PC-9 (cell line): ENCODE data around the gene AK9. TPM values are rescaled to one million over a fixed set of nuclear protein-coding genes. Genes with fewer than 3 reads are reported as not detected.
A peak's percentile ranks its signal among the peaks of the same experiment; 100 is the strongest.

Source experiments
- BruUV-seq: library from RNA; stranded (reverse); fragments of 400-500 nt; replicated peaks from 2 replicates; lab custom pipeline; 2021; lab: Mats Ljungman, UMichigan
- CTCF ChIA-PET: fragments of 300-600 bp; sonication (Branson Sonifier 250); formaldehyde crosslinking; loops from one replicate; lab custom pipeline; 2022; ENCODE audit warnings: antibody characterized with exemption; lab: Charles Lee
- POLR2A ChIA-PET: fragments of 300-600 bp; sonication (Branson Sonifier 250); formaldehyde crosslinking; loops from one replicate; lab custom pipeline; 2022; ENCODE audit warnings: antibody characterized with exemption; ENCODE audit not compliant: unreplicated experiment; lab: Charles Lee
- DNase-seq, 2 experiments: peaks; one replicate each; pipeline versions ENCODE4 v3.0.0 to v3.0.0-alpha.2; 2015 to 2022; ENCODE audit warnings: mixed read lengths in 1 of 2
- H2AFZ ChIP-seq: fragments of 200-600 bp; sonication (generic); 2 replicates; pipeline ENCODE4 v1.8.1; 2017; ENCODE audit warnings: antibody characterized with exemption
- H3F3A ChIP-seq: fragments of 200-600 bp; sonication (generic); 2 replicates; pipeline ENCODE4 v1.8.1; 2017; ENCODE audit warnings: antibody characterized with exemption, mild to moderate bottlenecking, low read depth; ENCODE audit not compliant: insufficient read depth
- H3K27ac ChIP-seq: fragments of 200-600 bp; sonication (generic); 2 replicates; pipeline ENCODE4 v1.6.1; 2016; ENCODE audit warnings: mixed run types
- H3K27me3 ChIP-seq: fragments of 200-600 bp; sonication (generic); 2 replicates; pipeline ENCODE4 v1.6.1; 2016; ENCODE audit warnings: low read depth, mixed run types; ENCODE audit not compliant: insufficient read depth
- H3K36me3 ChIP-seq: fragments of 200-600 bp; sonication (generic); 2 replicates; pipeline ENCODE4 v1.6.1; 2016; ENCODE audit warnings: low read depth, mixed run types
- H3K4me1 ChIP-seq: fragments of 200-600 bp; sonication (generic); replicated peaks from 2 replicates; pipeline ENCODE4 v1.6.1; 2016; ENCODE audit warnings: mixed run types; ENCODE audit not compliant: insufficient read depth
- H3K4me2 ChIP-seq: fragments of 200-600 bp; sonication (generic); 2 replicates; pipeline ENCODE4 v1.6.1; 2017; ENCODE audit warnings: mixed run types
- H3K4me3 ChIP-seq: fragments of 200-600 bp; sonication (generic); 2 replicates; pipeline ENCODE4 v1.6.1; 2016; ENCODE audit warnings: mixed run types
- H3K79me2 ChIP-seq: fragments of 200-600 bp; sonication (generic); 2 replicates; pipeline ENCODE4 v1.6.1; 2017; ENCODE audit warnings: low read depth, mixed run types
- H3K9me2 ChIP-seq: fragments of 200-600 bp; sonication (generic); 2 replicates; pipeline ENCODE4 v1.8.1; 2017; ENCODE audit warnings: mild to moderate bottlenecking; ENCODE audit not compliant: insufficient read depth
- H3K9me3 ChIP-seq: fragments of 200-600 bp; sonication (generic); 2 replicates; pipeline ENCODE4 v1.8.1; 2016; ENCODE audit warnings: low read depth; ENCODE audit not compliant: insufficient read depth
- H4K20me1 ChIP-seq: fragments of 200-600 bp; sonication (generic); 2 replicates; pipeline ENCODE4 v1.8.1; 2017; ENCODE audit not compliant: insufficient read depth
- EZH2 ChIP-seq: fragments of 200-600 bp; sonication (generic); IDR thresholded peaks from 2 replicates; pipeline ENCODE4 v1.8.0; 2017; ENCODE audit warnings: antibody characterized with exemption, low read depth
- intact Hi-C: fragments of 100-400 bp; cut with micrococcal nuclease; formaldehyde crosslinking; loops from one replicate; pipeline ENCODE4 v1.10.0; 2022; ENCODE audit not compliant: unreplicated experiment
- total RNA-seq: library from RNA; stranded (reverse); gene quantifications from 2 replicates; pipeline ENCODE4 v1.2.3, GENCODE V29; 2021
- TF ChIP-seq, protein P1 (sequence below): fragments of 200-600 bp; sonication (generic); conservative IDR thresholded peaks from 2 replicates; pipeline ENCODE4 v1.6.1; 2017; ENCODE audit warnings: mixed run types, antibody characterized with exemption, mild to moderate bottlenecking, moderate library complexity

The AK9 gene
- total RNA-seq, 1 experiment from 2014 or later: 7.4 TPM

- H3K4me1 ChIP-seq: no peaks in the 10 kb centered on the region; the same call in 1 of the 2 replicates
- ChIA-PET CTCF (interaction anchor here (1.0 to 1.2 kb wide), 2 partner anchors 31 to 584 kb away, joined by 3 read pairs; no protein-coding TSS in a partner anchor), POLR2A (interaction anchor here (0.7 kb wide), 1 partner anchor 16 kb away, joined by 3 read pairs; the partner anchor contains the start of genes PPIL6 and SMPD2)
- H3K36me3 ChIP-seq: no peaks in the 10 kb centered on the region; the same call in 1 of the 2 replicates
- no peak for TF ChIP-seq EZH2
- TF ChIP-seq, protein P1, sequence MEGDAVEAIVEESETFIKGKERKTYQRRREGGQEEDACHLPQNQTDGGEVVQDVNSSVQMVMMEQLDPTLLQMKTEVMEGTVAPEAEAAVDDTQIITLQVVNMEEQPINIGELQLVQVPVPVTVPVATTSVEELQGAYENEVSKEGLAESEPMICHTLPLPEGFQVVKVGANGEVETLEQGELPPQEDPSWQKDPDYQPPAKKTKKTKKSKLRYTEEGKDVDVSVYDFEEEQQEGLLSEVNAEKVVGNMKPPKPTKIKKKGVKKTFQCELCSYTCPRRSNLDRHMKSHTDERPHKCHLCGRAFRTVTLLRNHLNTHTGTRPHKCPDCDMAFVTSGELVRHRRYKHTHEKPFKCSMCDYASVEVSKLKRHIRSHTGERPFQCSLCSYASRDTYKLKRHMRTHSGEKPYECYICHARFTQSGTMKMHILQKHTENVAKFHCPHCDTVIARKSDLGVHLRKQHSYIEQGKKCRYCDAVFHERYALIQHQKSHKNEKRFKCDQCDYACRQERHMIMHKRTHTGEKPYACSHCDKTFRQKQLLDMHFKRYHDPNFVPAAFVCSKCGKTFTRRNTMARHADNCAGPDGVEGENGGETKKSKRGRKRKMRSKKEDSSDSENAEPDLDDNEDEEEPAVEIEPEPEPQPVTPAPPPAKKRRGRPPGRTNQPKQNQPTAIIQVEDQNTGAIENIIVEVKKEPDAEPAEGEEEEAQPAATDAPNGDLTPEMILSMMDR: no peak
- H3K9me2 ChIP-seq: no peaks in the 10 kb centered on the region
- no peaks in the 10 kb centered on the region for H4K20me1 ChIP-seq
- H3K79me2 ChIP-seq: no peaks in the 10 kb centered on the region
- no peak overlapping the region for H3K27ac ChIP-seq
- peak overlapping the region; percentile 83 for H2AFZ ChIP-seq
- H3K27me3 ChIP-seq: no peaks in the 10 kb centered on the region
- peaks cover 43% of the 10 kb centered on the region; the same call in 1 of the 2 replicates for H3F3A ChIP-seq
- intact Hi-C loops: loop anchor here (5.0 kb wide), 1 partner anchor 269 kb away; no protein-coding TSS in a partner anchor
- H3K9me3 ChIP-seq: no peaks in the 10 kb centered on the region
- peak overlapping the region; percentile 77 for H3K4me3 ChIP-seq
- no TSS peak for BruUV-seq
- no peak for DNase-seq
- peak overlapping the region; percentile 95 for H3K4me2 ChIP-seq
Measured at GRCh38 chr6:109456111-109456583, 234.9 kb downstream of the AK9 start.

- H3K9me2 ChIP-seq: no peaks in the 10 kb centered on the region
- H3K27me3 ChIP-seq: no peaks in the 10 kb centered on the region
- POLR2A ChIA-PET: no interaction called here
- no peaks in the 10 kb centered on the region for H3K9me3 ChIP-seq
- H3K4me3 ChIP-seq: peak within 1 kb of the TSS; percentile 77
- H3K36me3 ChIP-seq: no peaks in the 10 kb centered on the region
- no peaks in the 10 kb centered on the region for H3K79me2 ChIP-seq
- no peak within 1 kb of the TSS for H3K27ac ChIP-seq
- peak within 1 kb of the TSS; percentile 95 for H3K4me2 ChIP-seq
- TF ChIP-seq EZH2: no peak
- TF ChIP-seq, protein P1: no peak
- intact Hi-C loops: loop anchor here (1.0 to 5.0 kb wide), 2 partner anchors 72 to 268 kb away; no protein-coding TSS in a partner anchor
- no peaks in the 10 kb centered on the region for H4K20me1 ChIP-seq
- no peaks in the 10 kb centered on the region; the same call in 1 of the 2 replicates for H3K4me1 ChIP-seq
- peak; percentile 45 to 67 for DNase-seq
- peak within 1 kb of the TSS; percentile 93 for H2AFZ ChIP-seq
- no TSS peak for BruUV-seq
- peaks cover 41% of the 10 kb centered on the region; the same call in 1 of the 2 replicates for H3F3A ChIP-seq
- CTCF ChIA-PET: interaction anchor here (1.0 to 1.2 kb wide), 2 partner anchors 31 to 584 kb away, joined by 3 read pairs; no protein-coding TSS in a partner anchor
Measured at GRCh38 chr6:109455437-109456110, 235.4 kb downstream of the AK9 start, which contains the start of gene MICAL1. TSS of gene MICAL1 (minus strand) at chr6:109455772. CDS start at chr6:109454196, 1,576 bp downstream.
